ENCODE measurements around the gene OR2H1. TPM values are rescaled to one million over a fixed set of nuclear protein-coding genes. Genes with fewer than 3 reads are reported as not detected.

Gene OR2H1
- total and polyA plus RNA-seq, 9 of the 15 experiments (the other 6 are each of a cell fraction or from before 2014, with no cell fraction given), result not detected

DNA sequence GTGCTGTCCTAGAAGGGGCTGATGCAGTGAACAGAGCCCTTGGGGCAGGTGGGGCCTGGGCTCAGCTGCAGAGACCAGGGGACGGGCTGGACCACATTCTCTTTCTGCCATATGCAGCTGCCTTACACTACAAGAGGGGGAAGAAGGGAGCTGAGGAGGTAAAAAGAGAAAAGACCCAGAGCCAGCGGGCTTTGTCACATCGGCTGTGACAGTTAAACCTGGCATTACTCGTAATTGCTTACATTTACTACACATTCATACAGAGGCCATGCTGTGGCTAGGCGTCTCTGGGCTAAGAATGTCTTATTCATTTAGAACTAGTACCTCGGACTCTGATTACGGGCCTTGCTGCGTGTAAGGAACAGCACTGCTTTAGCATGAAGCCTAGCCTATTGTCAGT is 43.6 kb downstream of the OR2H1 start:
- Histone ChIP-seq H3K27ac (ENCODE audit: extremely low read depth, low read depth, low read length) (no peak overlapping the region), H3K4me3 (no peak overlapping the region), H3K9me1 (ENCODE audit: control insufficient read depth, insufficient read depth, low read length) (no peaks in the 10 kb centered on the region), H4K20me1 (replicated peaks; ENCODE audit: control insufficient read depth, insufficient read depth, low read length) (0 out of 2 replicates have a peak, but pooled peaks cover 2% of the 10 kb centered on the region), H3K9me3 (replicated peaks; ENCODE audit: control insufficient read depth, insufficient read depth, low read depth, low read length) (no peaks in the 10 kb centered on the region), H3K79me2 (ENCODE audit: control insufficient read depth, insufficient read depth, low read length) (no peaks in the 10 kb centered on the region), H3K9ac (ENCODE audit: insufficient read depth in 1 of 2, low read depth in 2 of 2, low read length in 2 of 2) (no peak overlapping the region), H3K36me3 (ENCODE audit: control insufficient read depth, insufficient read depth, low read length) (no peaks in the 10 kb centered on the region), H3K4me2 (ENCODE audit: insufficient read depth, low read length) (no peak overlapping the region), H3K27me3 (ENCODE audit: control insufficient read depth in 2 of 2, insufficient read depth in 2 of 2, low read length in 2 of 2) (peaks cover 5 to 36% of the 10 kb centered on the region in 2 experiments; a peak in 2 of 5 replicates), H3K4me1 (replicated peaks in 1 of 2; ENCODE audit: control insufficient read depth in 2 of 2, insufficient read depth in 2 of 2, low read length in 2 of 2) (no peaks in the 10 kb centered on the region; a peak in 1 of 5 replicates), H2AFZ (ENCODE audit: low read depth, low read length) (no peak overlapping the region)
- in situ Hi-C loops (cut with MboI) (no loop called here), intact Hi-C loops (cut with micrococcal nuclease) (no loop called here)
- CTCF ChIA-PET (ENCODE audit: low intra/inter-chr PET ratio), result no interaction called here
- no TSS peak for BruUV-seq (replicated peaks)
- 11% methylated on average over 8 of the region's 8 CpGs for WGBS (ENCODE audit: insufficient coverage, low coverage, missing lambda C conversion rate)
- DNase-seq (ENCODE audit: extremely low read depth in 1 of 4, low spot score in 3 of 4), result no peak
- ATAC-seq, result no peak
- no peak for FAIRE-seq
- POLR2A ChIA-PET, result interaction anchor here (0.6 kb wide), 1 partner anchor 13 kb away, joined by 3 read pairs; no protein-coding TSS in a partner anchor
- TF ChIP-seq GABPB2 (CRISPR knock-in tag; conservative IDR thresholded peaks at IDR 0.05), result no peak
- TF ChIP-seq SIN3A (IDR thresholded peaks at IDR 0.05; ENCODE audit: borderline replicate concordance in 2 of 2, control insufficient read depth in 1 of 2, low read depth in 2 of 2, low read length in 2 of 2), result no peak
- no peak for TF ChIP-seq NR3C1 (CRISPR knock-in tag; IDR thresholded peaks at IDR 0.05)
- TF ChIP-seq DDX20 (tag; IDR thresholded peaks at IDR 0.05; ENCODE audit: low read depth), result no peak
- TF ChIP-seq, protein P1, sequence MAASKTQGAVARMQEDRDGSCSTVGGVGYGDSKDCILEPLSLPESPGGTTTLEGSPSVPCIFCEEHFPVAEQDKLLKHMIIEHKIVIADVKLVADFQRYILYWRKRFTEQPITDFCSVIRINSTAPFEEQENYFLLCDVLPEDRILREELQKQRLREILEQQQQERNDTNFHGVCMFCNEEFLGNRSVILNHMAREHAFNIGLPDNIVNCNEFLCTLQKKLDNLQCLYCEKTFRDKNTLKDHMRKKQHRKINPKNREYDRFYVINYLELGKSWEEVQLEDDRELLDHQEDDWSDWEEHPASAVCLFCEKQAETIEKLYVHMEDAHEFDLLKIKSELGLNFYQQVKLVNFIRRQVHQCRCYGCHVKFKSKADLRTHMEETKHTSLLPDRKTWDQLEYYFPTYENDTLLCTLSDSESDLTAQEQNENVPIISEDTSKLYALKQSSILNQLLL (CRISPR knock-in tag; IDR thresholded peaks at IDR 0.05; ENCODE audit: borderline replicate concordance), result no peak
- no peak for TF ChIP-seq GATAD2B (IDR thresholded peaks at IDR 0.05; ENCODE audit: borderline replicate concordance)
- TF ChIP-seq ZNF668 (CRISPR knock-in tag; IDR thresholded peaks at IDR 0.05), result no peak
- TF ChIP-seq, protein P2, sequence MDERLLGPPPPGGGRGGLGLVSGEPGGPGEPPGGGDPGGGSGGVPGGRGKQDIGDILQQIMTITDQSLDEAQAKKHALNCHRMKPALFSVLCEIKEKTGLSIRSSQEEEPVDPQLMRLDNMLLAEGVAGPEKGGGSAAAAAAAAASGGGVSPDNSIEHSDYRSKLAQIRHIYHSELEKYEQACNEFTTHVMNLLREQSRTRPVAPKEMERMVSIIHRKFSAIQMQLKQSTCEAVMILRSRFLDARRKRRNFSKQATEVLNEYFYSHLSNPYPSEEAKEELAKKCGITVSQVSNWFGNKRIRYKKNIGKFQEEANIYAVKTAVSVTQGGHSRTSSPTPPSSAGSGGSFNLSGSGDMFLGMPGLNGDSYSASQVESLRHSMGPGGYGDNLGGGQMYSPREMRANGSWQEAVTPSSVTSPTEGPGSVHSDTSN (CRISPR knock-in tag; IDR thresholded peaks at IDR 0.05; ENCODE audit: low read depth), result no peak
- TF ChIP-seq, protein P2 (tag; conservative IDR thresholded peaks at IDR 0.05; ENCODE audit: low read depth), result no peak
- TF ChIP-seq TOE1 (IDR thresholded peaks at IDR 0.05; ENCODE audit: borderline replicate concordance), result no peak
- TF ChIP-seq TOE1 (CRISPR knock-in tag; IDR thresholded peaks at IDR 0.05; ENCODE audit: borderline replicate concordance, low read depth), result no peak
- no peak for TF ChIP-seq ZNF586 (CRISPR knock-in tag; conservative IDR thresholded peaks at IDR 0.05)
